Caco-2 (cell line): ENCODE results near the gene RAD51B. TPM values are rescaled to one million over a fixed set of nuclear protein-coding genes. Genes with fewer than 3 reads are reported as not detected.

Experiments
- BruUV-seq: library from RNA; stranded (reverse); fragments of 400-500 nt; replicated peaks from 2 replicates; lab custom pipeline; 2021; lab: Mats Ljungman, UMichigan
- CTCF ChIA-PET: fragments of 300-600 bp; sonication (Branson Sonifier 250); formaldehyde crosslinking; loops from one replicate; lab custom pipeline; 2022; ENCODE audit warnings: antibody characterized with exemption; lab: Charles Lee
- POLR2A ChIA-PET: fragments of 300-600 bp; sonication (Branson Sonifier 250); formaldehyde crosslinking; loops from one replicate; lab custom pipeline; 2022; ENCODE audit warnings: antibody characterized with exemption; lab: Charles Lee
- DNase-seq, 2 experiments: peaks; one replicate each; pipeline versions ENCODE4 v3.0.0 to v3.0.0-alpha.2; 2020 to 2022
- H3K27me3 ChIP-seq: replicated peaks from 2 replicates; pipeline ENCODE4 v1.6.0; 2011; ENCODE audit warnings: low read length; ENCODE audit not compliant: control insufficient read depth, insufficient read depth
- H3K36me3 ChIP-seq: 2 replicates; pipeline ENCODE4 v1.5.1; 2011; ENCODE audit warnings: low read length; ENCODE audit not compliant: control insufficient read depth, insufficient read depth
- H3K4me1 ChIP-seq: fragments of 250-450 bp; sonication (Bioruptor Pico); 2 replicates; pipeline ENCODE4 v1.5.1; 2020; ENCODE audit warnings: mild to moderate bottlenecking
- H3K4me3 ChIP-seq: 2 replicates; pipeline ENCODE4 v1.5.1; 2011; ENCODE audit warnings: low read depth, mild to moderate bottlenecking, control low read depth, low read length
- H3K9me3 ChIP-seq: fragments of 250-450 bp; sonication (Bioruptor Pico); 2 replicates; pipeline ENCODE4 v1.5.1; 2020; ENCODE audit warnings: mild to moderate bottlenecking, moderate library complexity
- H3K27ac Mint-ChIP-seq: one replicate; pipeline ENCODE4 v1.8.0; 2022; ENCODE audit warnings: mixed read lengths; ENCODE audit not compliant: unreplicated experiment
- H3K27me3 Mint-ChIP-seq: one replicate; pipeline ENCODE4 v1.8.0; 2022; ENCODE audit warnings: mixed read lengths; ENCODE audit not compliant: insufficient read depth, unreplicated experiment
- H3K36me3 Mint-ChIP-seq: one replicate; pipeline ENCODE4 v1.8.0; 2022; ENCODE audit warnings: mild to moderate bottlenecking, mixed read lengths; ENCODE audit not compliant: insufficient read depth, unreplicated experiment
- H3K4me1 Mint-ChIP-seq: one replicate; pipeline ENCODE4 v1.8.0; 2022; ENCODE audit warnings: low read depth, mixed read lengths; ENCODE audit not compliant: unreplicated experiment
- H3K4me3 Mint-ChIP-seq: one replicate; pipeline ENCODE4 v1.8.0; 2022; ENCODE audit warnings: mild to moderate bottlenecking, moderate library complexity, mixed read lengths; ENCODE audit not compliant: unreplicated experiment
- H3K9me3 Mint-ChIP-seq: one replicate; pipeline ENCODE4 v1.8.0; 2022; ENCODE audit warnings: mixed read lengths; ENCODE audit not compliant: unreplicated experiment
- intact Hi-C: fragments of 100-400 bp; cut with micrococcal nuclease; formaldehyde crosslinking; loops from one replicate; pipeline ENCODE4 v1.10.0; 2022; ENCODE audit not compliant: unreplicated experiment
- total RNA-seq: library from RNA; stranded (reverse); gene quantifications from 2 replicates; pipeline ENCODE4 v1.2.3, GENCODE V29; 2022
- TF ChIP-seq, protein P1 (sequence below), 2 experiments: fragments of 200-600 bp in 1 of 2; IDR thresholded peaks; 1 replicate in 1 of 2; 2 replicates in 1 of 2; pipeline versions ENCODE4 v1.5.1 to v1.8.0; 2011 to 2022; ENCODE audit warnings: antibody characterized with exemption in 1 of 2, control low read depth in 1 of 2, inconsistent platforms in 1 of 2, low read depth in 1 of 2, low read length in 1 of 2, mild to moderate bottlenecking in 1 of 2, moderate library complexity in 1 of 2; ENCODE audit not compliant: insufficient read depth in 1 of 2, severe bottlenecking in 1 of 2, unreplicated experiment in 1 of 2

Gene RAD51B
- total RNA-seq, 1 experiment from 2014 or later, result 16.7 TPM

DNA sequence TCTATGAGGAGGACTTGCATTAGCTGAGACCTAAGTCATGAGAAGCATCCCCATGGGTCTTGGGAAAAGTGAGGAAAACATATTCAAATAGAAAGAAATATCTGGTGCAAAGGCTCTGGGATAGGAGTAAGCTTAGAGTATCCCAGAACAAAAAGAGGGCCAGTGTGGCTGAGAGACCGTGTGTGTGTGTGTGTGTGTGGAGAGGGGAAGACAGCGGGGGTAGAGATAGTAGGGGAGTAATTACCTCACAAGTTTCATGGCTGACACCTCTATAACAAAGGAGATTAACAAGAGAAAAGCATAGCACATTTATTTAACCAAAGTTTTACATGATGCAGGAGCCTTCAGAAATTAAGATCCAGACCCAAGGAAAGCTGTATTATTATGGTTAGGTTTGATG, 440.5 kb downstream of the RAD51B start:
- no peaks in the 10 kb centered on the region for H3K27me3 ChIP-seq
- ChIA-PET CTCF (interaction anchor here (0.6 to 0.7 kb wide), 2 partner anchors 326 to 531 kb away, joined by 3 to 4 read pairs; no protein-coding TSS in a partner anchor), POLR2A (no interaction called here)
- no peaks in the 10 kb centered on the region for H3K27me3 Mint-ChIP-seq
- BruUV-seq, result no TSS peak
- no peaks in the 10 kb centered on the region for H3K9me3 ChIP-seq
- H3K36me3 Mint-ChIP-seq, result no peaks in the 10 kb centered on the region
- TF ChIP-seq, protein P1, sequence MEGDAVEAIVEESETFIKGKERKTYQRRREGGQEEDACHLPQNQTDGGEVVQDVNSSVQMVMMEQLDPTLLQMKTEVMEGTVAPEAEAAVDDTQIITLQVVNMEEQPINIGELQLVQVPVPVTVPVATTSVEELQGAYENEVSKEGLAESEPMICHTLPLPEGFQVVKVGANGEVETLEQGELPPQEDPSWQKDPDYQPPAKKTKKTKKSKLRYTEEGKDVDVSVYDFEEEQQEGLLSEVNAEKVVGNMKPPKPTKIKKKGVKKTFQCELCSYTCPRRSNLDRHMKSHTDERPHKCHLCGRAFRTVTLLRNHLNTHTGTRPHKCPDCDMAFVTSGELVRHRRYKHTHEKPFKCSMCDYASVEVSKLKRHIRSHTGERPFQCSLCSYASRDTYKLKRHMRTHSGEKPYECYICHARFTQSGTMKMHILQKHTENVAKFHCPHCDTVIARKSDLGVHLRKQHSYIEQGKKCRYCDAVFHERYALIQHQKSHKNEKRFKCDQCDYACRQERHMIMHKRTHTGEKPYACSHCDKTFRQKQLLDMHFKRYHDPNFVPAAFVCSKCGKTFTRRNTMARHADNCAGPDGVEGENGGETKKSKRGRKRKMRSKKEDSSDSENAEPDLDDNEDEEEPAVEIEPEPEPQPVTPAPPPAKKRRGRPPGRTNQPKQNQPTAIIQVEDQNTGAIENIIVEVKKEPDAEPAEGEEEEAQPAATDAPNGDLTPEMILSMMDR (IDR thresholded peaks at IDR 0.05; ENCODE audit: insufficient read depth in 1 of 2, low read depth in 1 of 2, low read length in 1 of 2, severe bottlenecking in 1 of 2, unreplicated experiment in 1 of 2), result no peak
- H3K4me3 Mint-ChIP-seq, result no peak overlapping the region
- no peaks in the 10 kb centered on the region for H3K36me3 ChIP-seq
- DNase-seq, result no peak
- no peak overlapping the region for H3K27ac Mint-ChIP-seq
- peaks cover 18% of the 10 kb centered on the region for H3K4me1 Mint-ChIP-seq
- no peaks in the 10 kb centered on the region for H3K9me3 Mint-ChIP-seq
- peaks cover 8% of the 10 kb centered on the region for H3K4me1 ChIP-seq
- H3K4me3 ChIP-seq, result no peak overlapping the region
- intact Hi-C loops, result no loop called here

DNA sequence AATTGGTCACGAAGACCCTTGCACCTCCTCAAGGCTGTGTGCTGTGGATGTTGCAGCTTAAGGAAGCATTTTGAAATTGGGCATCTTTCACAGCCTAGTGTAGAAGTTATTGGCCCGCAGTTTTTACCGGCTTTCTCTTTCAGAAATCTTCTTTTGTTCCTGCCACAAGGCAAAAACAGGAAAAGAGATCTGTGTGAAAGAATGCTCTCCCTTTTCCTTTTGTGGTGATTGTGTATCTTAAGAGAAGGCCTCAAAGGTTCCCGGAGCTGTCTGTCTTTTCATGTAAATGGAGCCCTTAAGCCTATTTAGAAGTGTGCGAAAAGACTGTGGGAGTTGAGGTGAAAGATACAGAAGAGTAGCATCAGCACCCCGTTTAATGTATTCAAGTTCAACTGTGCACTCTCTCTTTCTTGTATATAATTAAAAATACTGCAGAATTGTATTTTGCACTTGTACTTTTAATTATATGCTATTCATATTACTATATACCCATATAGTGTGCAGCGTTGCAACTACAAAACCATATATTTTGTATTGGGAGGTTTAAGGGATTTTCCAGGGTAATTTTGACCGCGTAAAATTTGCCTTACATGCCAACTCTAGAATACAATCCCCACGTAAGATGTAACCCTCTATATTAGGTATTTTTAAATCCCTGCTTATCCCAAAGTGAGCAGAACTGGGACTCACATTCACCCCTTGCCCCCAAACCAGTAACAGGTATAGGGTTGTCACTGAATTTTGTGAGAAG, 441.7 kb downstream of the RAD51B start:
- intact Hi-C loops, result no loop called here
- Mint-ChIP-seq H3K4me3 (no peak overlapping the region), H3K27me3 (no peaks in the 10 kb centered on the region), H3K9me3 (no peaks in the 10 kb centered on the region), H3K36me3 (no peaks in the 10 kb centered on the region), H3K27ac (peak overlapping the region; percentile 30), H3K4me1 (peaks cover 15% of the 10 kb centered on the region)
- H3K27me3 ChIP-seq, result no peaks in the 10 kb centered on the region
- H3K9me3 ChIP-seq, result no peaks in the 10 kb centered on the region
- H3K4me3 ChIP-seq, result no peak overlapping the region
- no peak for DNase-seq
- POLR2A ChIA-PET, result no interaction called here
- no TSS peak for BruUV-seq
- H3K36me3 ChIP-seq, result no peaks in the 10 kb centered on the region
- CTCF ChIA-PET, result interaction anchor here (0.7 kb wide), 1 partner anchor 327 kb away, joined by 3 read pairs; no protein-coding TSS in a partner anchor
- TF ChIP-seq, protein P1 (IDR thresholded peaks at IDR 0.05; ENCODE audit: insufficient read depth in 1 of 2, low read depth in 1 of 2, low read length in 1 of 2, severe bottlenecking in 1 of 2, unreplicated experiment in 1 of 2), result no peak
- H3K4me1 ChIP-seq, result no peaks in the 10 kb centered on the region

DNA sequence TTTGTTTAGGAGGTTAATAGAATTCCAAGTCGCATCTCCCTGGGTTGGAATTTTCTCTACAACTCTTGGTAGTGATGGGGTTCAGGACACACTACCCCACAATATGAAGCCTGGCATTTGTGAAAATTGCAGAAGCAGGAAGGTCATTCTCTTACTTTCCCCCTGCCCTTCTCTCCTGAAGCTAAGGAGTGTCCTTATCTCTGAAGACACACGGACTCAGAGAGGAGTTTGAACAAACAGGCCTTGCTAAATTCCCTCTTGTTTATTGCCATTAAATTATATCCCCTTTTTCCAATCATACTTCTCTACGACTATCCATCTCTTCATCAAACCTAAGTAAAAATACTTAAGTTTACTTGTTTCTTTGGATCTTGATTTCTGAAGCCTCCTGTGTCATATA, 443.0 kb downstream of the RAD51B start:
- Histone ChIP-seq H3K9me3 (no peaks in the 10 kb centered on the region), H3K4me1 (no peaks in the 10 kb centered on the region), H3K36me3 (no peaks in the 10 kb centered on the region), H3K27me3 (no peaks in the 10 kb centered on the region), H3K4me3 (no peak overlapping the region)
- Mint-ChIP-seq H3K9me3 (no peaks in the 10 kb centered on the region), H3K27me3 (no peaks in the 10 kb centered on the region), H3K27ac (no peak overlapping the region), H3K4me1 (peaks cover 7% of the 10 kb centered on the region), H3K36me3 (no peaks in the 10 kb centered on the region), H3K4me3 (no peak overlapping the region)
- BruUV-seq, result no TSS peak
- ChIA-PET CTCF (no interaction called here), POLR2A (no interaction called here)
- TF ChIP-seq, protein P1 (IDR thresholded peaks at IDR 0.05; ENCODE audit: insufficient read depth in 1 of 2, low read depth in 1 of 2, low read length in 1 of 2, severe bottlenecking in 1 of 2, unreplicated experiment in 1 of 2), result no peak
- intact Hi-C loops, result no loop called here
- no peak for DNase-seq
